Measurements from ENCODE around the gene ZNF230.

ZNF230 gene

GRCh38 chr19:44002566-44003460, at the start of gene ZNF230:
ZNF230 (plus strand) TSS chr19:44002957; CDS start chr19:44007079, 4,122 bp downstream.
- peak; percentile 96 for DNase-seq

GRCh38 chr19:43956827-43957226, 45.9 kb upstream of the ZNF230 start:
- no peak for DNase-seq

GRCh38 chr19:43957891-43958290, 44.9 kb upstream of the ZNF230 start:
- no peak for DNase-seq

- DNase-seq: no peak
Observed at GRCh38 chr19:43960411-43960810, 42.3 kb upstream of the ZNF230 start.

- DNase-seq: no peak
Observed at GRCh38 chr19:43966079-43966694, 36.6 kb upstream of the ZNF230 start.

- DNase-seq: no peak
Observed at GRCh38 chr19:43976732-43977131, 26.0 kb upstream of the ZNF230 start.

GRCh38 chr19:43983544-43983911, 19.2 kb upstream of the ZNF230 start:
- no peak for DNase-seq

GRCh38 chr19:43983912-43984686, 18.7 kb upstream of the ZNF230 start, which contains the start of gene ZNF155:
ZNF155 (plus strand) TSS chr19:43984188; CDS start chr19:43988544, 4,356 bp downstream.
- DNase-seq: peak; percentile 96

- DNase-seq: no peak
Observed at GRCh38 chr19:43984687-43985000, 18.1 kb upstream of the ZNF230 start.

- no peak for DNase-seq
Observed at GRCh38 chr19:43997631-43998290, 5.0 kb upstream of the ZNF230 start.

- no peak for DNase-seq
Observed at GRCh38 chr19:44002212-44002565, 568 bp upstream of the ZNF230 start.

GRCh38 chr19:44003461-44004009, 778 bp downstream of the ZNF230 start:
- DNase-seq: peak; percentile 27

GRCh38 chr19:44005973-44006372, 3.2 kb downstream of the ZNF230 start:
- no peak for DNase-seq

- no peak for DNase-seq
Observed at GRCh38 chr19:44007473-44007872, 4.7 kb downstream of the ZNF230 start.

- DNase-seq: no peak
Observed at GRCh38 chr19:44010468-44010867, 7.7 kb downstream of the ZNF230 start.

- no peak for DNase-seq
Observed at GRCh38 chr19:44019498-44019897, 16.7 kb downstream of the ZNF230 start.

- DNase-seq: no peak
Observed at GRCh38 chr19:44021221-44021620, 18.5 kb downstream of the ZNF230 start.

GRCh38 chr19:44024900-44025216, 22.1 kb downstream of the ZNF230 start:
- DNase-seq: no peak

GRCh38 chr19:44025217-44025936, 22.6 kb downstream of the ZNF230 start, which contains the start of gene ZNF222:
ZNF222 (plus strand) TSS chr19:44025379; CDS start chr19:44025437, 58 bp downstream.
- peak; percentile 91 for DNase-seq

- DNase-seq: no peak
Observed at GRCh38 chr19:44026622-44027021, 23.9 kb downstream of the ZNF230 start.

GRCh38 chr19:44032001-44032610, 29.3 kb downstream of the ZNF230 start:
- DNase-seq: no peak

GRCh38 chr19:44042147-44042546, 39.4 kb downstream of the ZNF230 start:
- no peak for DNase-seq

All from femur (tissue), 1 donor.